Small intestine (tissue), 16 donors: Measurements from ENCODE around the gene SNF8. TPM values are rescaled to one million over a fixed set of nuclear protein-coding genes. Genes with fewer than 3 reads are reported as not detected.
A peak's percentile ranks its signal among the peaks of the same experiment; 100 is the strongest.

Experiments
- DNase-seq, 2 donors: peaks; one replicate each; pipeline versions ENCODE4 v3.0.0 to v3.0.0-alpha.2; 2013
- FAIRE-seq: peaks from 2 replicates; lab custom pipeline; 2012; peaks lifted over from hg19 to GRCh38; lab: Jason Lieb, UNC
- H3K27ac ChIP-seq, 3 donors: one replicate each; pipeline ENCODE4 v1.5.1; 2013; ENCODE audit warnings: low read length in 2 of 3, mild to moderate bottlenecking in 2 of 3, control low read depth in 1 of 3, inconsistent platforms in 1 of 3, low read depth in 1 of 3, moderate library complexity in 1 of 3
- H3K27me3 ChIP-seq, 3 donors: one replicate each; pipeline ENCODE4 v1.6.1; 2013; ENCODE audit warnings: low read length in 3 of 3, inconsistent platforms in 1 of 3; ENCODE audit not compliant: control insufficient read depth in 3 of 3, insufficient read depth in 3 of 3
- H3K36me3 ChIP-seq, 3 donors: one replicate each; pipeline ENCODE4 v1.6.1; 2013; ENCODE audit warnings: low read length in 3 of 3, inconsistent platforms in 1 of 3, low read depth in 1 of 3, mild to moderate bottlenecking in 1 of 3, moderate library complexity in 1 of 3; ENCODE audit not compliant: control insufficient read depth in 3 of 3, insufficient read depth in 2 of 3
- H3K4me1 ChIP-seq, 3 donors: one replicate each; pipeline ENCODE4 v1.6.1; 2013; ENCODE audit warnings: low read length in 2 of 3, inconsistent platforms in 1 of 3, low read depth in 1 of 3, mild to moderate bottlenecking in 1 of 3, moderate library complexity in 1 of 3; ENCODE audit not compliant: control insufficient read depth in 3 of 3, insufficient read depth in 2 of 3
- H3K4me3 ChIP-seq, 3 donors: one replicate each; pipeline ENCODE4 v1.5.1; 2013; ENCODE audit warnings: low read length in 3 of 3, control low read depth in 1 of 3, inconsistent platforms in 1 of 3, low read depth in 1 of 3, mild to moderate bottlenecking in 1 of 3, moderate library complexity in 1 of 3
- H3K9me3 ChIP-seq, 2 donors: one replicate each; pipeline ENCODE4 v1.6.1; 2013; ENCODE audit warnings: low read depth in 1 of 2, low read length in 1 of 2; ENCODE audit not compliant: control insufficient read depth in 2 of 2, insufficient read depth in 1 of 2
- WGBS, 3 donors: extraction: QIAGEN DNeasy Blood & Tissue Kit; methylation state at CpG; one replicate each; pipeline ENCODE4 v1.1.7; 2013; 5-methylcytosine and 5-hydroxymethylcytosine counted together
- long read RNA-seq, 10 donors: transcript quantifications; one replicate each; lab custom pipeline, GENCODE V29; 2026
- polyA plus RNA-seq, 4 donors: library from polyadenylated mRNA; stranded (reverse) in 3 of 4; unstranded in 1 of 4; fragments of 200-250 nt in 3 of 4; fragments of 120-200 nt in 1 of 4; gene quantifications; one replicate each; pipeline versions ENCODE4 v1.2.1 to v1.2.3, GENCODE V29; 2013
- donor health status: healthy with polysubstance abuse.
- donor health status: control.
- donor health status: control.
- donor health status: Bipolar disorder and iron deficiency.
- donor health status: healthy.

The SNF8 gene, protein sequence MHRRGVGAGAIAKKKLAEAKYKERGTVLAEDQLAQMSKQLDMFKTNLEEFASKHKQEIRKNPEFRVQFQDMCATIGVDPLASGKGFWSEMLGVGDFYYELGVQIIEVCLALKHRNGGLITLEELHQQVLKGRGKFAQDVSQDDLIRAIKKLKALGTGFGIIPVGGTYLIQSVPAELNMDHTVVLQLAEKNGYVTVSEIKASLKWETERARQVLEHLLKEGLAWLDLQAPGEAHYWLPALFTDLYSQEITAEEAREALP
- 100 to 1,000 TPM in 3 of 4 donors, 10 to 100 TPM in 1; 96.3 to 159 (median 151) TPM for polyA plus RNA-seq
- long read RNA-seq, donor 1 = 0 reads
- long read RNA-seq, donor 2, transcript SNF8-202 (8 exons, 2,319 nt) = major isoform, 16 of 20 reads
- long read RNA-seq, donor 2, partial matches to known transcripts = 0 of 20 reads
- long read RNA-seq, donor 2, other reads (novel, unspliced or antisense) = 0 of 20 reads
- long read RNA-seq, donor 3, transcript SNF8-202 (8 exons, 2,319 nt) = major isoform, 25 of 48 reads
- long read RNA-seq, donor 3, partial matches to known transcripts = 11 of 48 reads
- long read RNA-seq, donor 3, other reads (novel, unspliced or antisense) = 0 of 48 reads
- long read RNA-seq, donor 4, partial matches to known transcripts = 0 of 3 reads
- long read RNA-seq, donor 4, other reads (novel, unspliced or antisense) = 0 of 3 reads
- long read RNA-seq, donor 5, transcript SNF8-202 (8 exons, 2,319 nt) = major isoform, 12 of 23 reads
- long read RNA-seq, donor 5, partial matches to known transcripts = 8 of 23 reads
- long read RNA-seq, donor 5, other reads (novel, unspliced or antisense) = 0 of 23 reads
- long read RNA-seq, donor 6, transcript SNF8-202 (8 exons, 2,319 nt) = major isoform, 33 of 53 reads
- long read RNA-seq, donor 6, transcript SNF8-215 (3 exons, 687 nt) = minor isoform, 6 of 53 reads
- long read RNA-seq, donor 6, partial matches to known transcripts = 11 of 53 reads
- long read RNA-seq, donor 6, other reads (novel, unspliced or antisense) = 0 of 53 reads
- long read RNA-seq, donor 7, transcript SNF8-202 (8 exons, 2,319 nt) = major isoform, 67 of 112 reads
- long read RNA-seq, donor 7, transcript SNF8-203 (2 exons, 1,899 nt) = minor isoform, 6 of 112 reads
- long read RNA-seq, donor 7, transcript SNF8-201 (8 exons, 951 nt) = minor isoform, 5 of 112 reads
- long read RNA-seq, donor 7, partial matches to known transcripts = 28 of 112 reads
- long read RNA-seq, donor 7, other reads (novel, unspliced or antisense) = 0 of 112 reads
- long read RNA-seq, donor 8, partial matches to known transcripts = 0 of 4 reads
- long read RNA-seq, donor 8, other reads (novel, unspliced or antisense) = 0 of 4 reads
- long read RNA-seq, donor 9, transcript SNF8-202 (8 exons, 2,319 nt) = major isoform, 5 of 6 reads
- long read RNA-seq, donor 9, partial matches to known transcripts = 0 of 6 reads
- long read RNA-seq, donor 9, other reads (novel, unspliced or antisense) = 0 of 6 reads
- long read RNA-seq, donor 10, transcript SNF8-202 (8 exons, 2,319 nt) = major isoform, 30 of 43 reads
- long read RNA-seq, donor 10, partial matches to known transcripts = 6 of 43 reads
- long read RNA-seq, donor 10, other reads (novel, unspliced or antisense) = 0 of 43 reads

DNA sequence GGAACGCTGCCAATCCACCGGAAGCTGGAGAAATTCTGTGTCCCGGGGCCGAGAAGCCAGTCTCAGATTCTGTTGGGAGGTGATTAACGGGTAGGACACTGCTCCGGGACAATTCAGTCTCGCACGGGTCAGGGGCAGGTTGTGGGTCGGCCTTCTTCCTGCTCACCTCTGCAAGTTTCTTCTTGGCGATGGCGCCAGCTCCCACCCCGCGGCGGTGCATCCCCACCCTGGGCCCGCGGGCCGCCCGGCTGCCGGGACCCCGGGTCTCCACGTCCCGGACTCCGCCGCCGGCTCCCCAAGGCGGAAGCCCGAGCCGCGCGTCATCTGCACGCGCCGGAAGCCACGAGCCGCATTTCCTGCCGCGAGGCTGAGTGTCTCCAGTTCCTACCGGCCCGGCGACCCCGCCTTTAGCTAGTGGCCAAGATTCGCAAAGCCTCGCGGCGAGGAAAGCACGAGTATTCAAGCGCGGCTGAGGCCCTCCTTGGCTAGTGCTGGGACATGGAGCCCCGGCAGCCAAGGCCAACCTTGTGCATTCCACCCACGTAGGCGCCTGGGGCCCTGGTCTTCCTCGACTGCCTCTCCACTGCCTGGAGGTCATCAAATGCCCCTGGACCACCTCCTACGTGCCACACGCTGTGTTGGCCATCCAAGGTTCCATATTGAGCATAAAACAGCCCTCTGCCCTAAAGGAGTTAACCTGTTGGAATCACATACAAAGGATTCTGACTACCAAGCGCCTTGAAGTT lies at the start of gene SNF8:
Gene SNF8 (minus strand): TSS at position 328 of the 746 bp plus-strand sequence. CDS start 108 bp downstream, at position 220.
- Histone ChIP-seq H3K9me3 (no peaks in the 10 kb centered on the region), H3K27me3 (no peaks in the 10 kb centered on the region), H3K36me3 (peaks cover 0 to 27% (median 7%) of the 10 kb centered on the region in 3 donors), H3K4me3 (peak within 1 kb of the TSS; percentile 82 to 88 (median 87)), H3K4me1 (peaks cover 0 to 14% (median 5%) of the 10 kb centered on the region in 3 donors), H3K27ac (peak within 1 kb of the TSS; percentile 71 to 96 (median 84))
- DNase-seq (peak; percentile 88 to 97), FAIRE-seq (no peak)
- WGBS, 3 donors = 3% methylated on average over 55 of the region's 55 CpGs

DNA sequence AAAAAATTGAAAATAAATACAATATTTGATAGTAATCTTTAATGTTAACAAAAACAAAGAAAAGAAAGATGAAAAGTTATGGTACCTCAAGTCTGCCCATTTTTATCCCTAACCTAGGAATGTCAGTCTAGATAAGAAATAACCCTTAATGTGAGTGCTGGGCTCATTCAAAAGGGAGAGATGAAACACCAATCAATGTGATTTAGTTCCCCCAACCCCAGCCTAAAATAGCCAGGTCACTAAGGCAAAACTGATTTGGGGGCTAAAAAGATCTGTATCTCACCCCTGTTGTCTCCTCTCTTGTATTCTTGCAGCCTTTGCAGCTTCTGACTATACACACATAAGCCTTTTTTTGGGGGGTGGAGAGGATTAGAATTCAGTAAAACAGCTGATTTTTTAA lies 49.3 kb upstream of the SNF8 start:
- Histone ChIP-seq H3K4me1 (peaks cover 0 to 5% (median 3%) of the 10 kb centered on the region in 3 donors), H3K36me3 (no peaks in the 10 kb centered on the region), H3K4me3 (no peak overlapping the region), H3K27ac (no peak overlapping the region), H3K9me3 (no peaks in the 10 kb centered on the region), H3K27me3 (peaks cover 8 to 39% (median 35%) of the 10 kb centered on the region in 3 donors)
- FAIRE-seq (no peak), DNase-seq (no peak)

DNA sequence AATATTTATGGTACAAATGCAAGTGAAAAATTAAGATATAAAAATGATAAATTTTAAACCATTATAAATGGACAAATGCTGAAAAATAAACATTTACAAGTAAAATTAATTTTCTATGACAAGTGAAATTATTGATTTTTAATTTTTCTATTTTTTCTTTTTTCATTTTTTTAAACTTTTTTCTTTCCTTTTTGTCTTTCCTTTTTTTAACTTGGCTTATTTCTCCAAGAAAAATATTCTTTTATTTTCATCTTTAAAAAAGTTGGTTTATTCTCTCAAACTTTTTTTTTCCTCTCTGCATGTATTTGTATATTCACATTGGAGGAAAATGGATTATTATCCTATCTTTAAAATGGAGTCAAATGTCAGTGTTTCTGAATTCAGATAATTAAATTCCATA lies 48.7 kb upstream of the SNF8 start:
- DNase-seq (no peak), FAIRE-seq (peak; percentile 59)
- no peak overlapping the region for H3K27ac ChIP-seq
- no peaks in the 10 kb centered on the region for H3K9me3 ChIP-seq
- no peak overlapping the region for H3K4me3 ChIP-seq
- peaks cover 6 to 35% (median 35%) of the 10 kb centered on the region in 3 donors for H3K27me3 ChIP-seq
- no peaks in the 10 kb centered on the region for H3K36me3 ChIP-seq
- peaks cover 0 to 5% (median 3%) of the 10 kb centered on the region in 3 donors for H3K4me1 ChIP-seq

DNA sequence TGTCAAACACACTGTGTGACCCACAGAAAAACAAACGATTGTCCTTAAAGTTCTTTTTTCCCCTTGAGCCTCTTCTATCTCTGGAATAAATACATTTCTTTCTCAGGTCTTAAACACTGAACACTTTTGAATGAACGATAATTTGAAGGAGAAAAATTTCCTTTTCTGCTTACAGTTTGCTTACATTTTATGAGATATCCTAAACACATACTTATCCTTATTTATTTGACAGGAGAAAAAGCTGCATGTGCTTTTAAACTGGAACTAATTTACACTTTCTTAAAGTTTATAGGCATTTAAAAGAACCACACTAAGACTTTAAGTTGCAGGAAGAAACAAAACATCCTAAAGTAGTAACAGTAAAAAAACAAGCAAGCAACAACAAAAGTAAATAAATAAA lies 47.8 kb upstream of the SNF8 start:
- no peak overlapping the region for H3K27ac ChIP-seq
- no peaks in the 10 kb centered on the region for H3K9me3 ChIP-seq
- H3K27me3 ChIP-seq = peaks cover 3 to 38% (median 26%) of the 10 kb centered on the region in 3 donors
- WGBS, 3 donors = 53 to 61% (median 57%) methylated on average over 2 of the region's 2 CpGs
- FAIRE-seq (no peak), DNase-seq (no peak)
- H3K4me3 ChIP-seq = no peak overlapping the region
- no peaks in the 10 kb centered on the region for H3K36me3 ChIP-seq
- H3K4me1 ChIP-seq = peaks cover 0 to 3% (median 2%) of the 10 kb centered on the region in 3 donors

DNA sequence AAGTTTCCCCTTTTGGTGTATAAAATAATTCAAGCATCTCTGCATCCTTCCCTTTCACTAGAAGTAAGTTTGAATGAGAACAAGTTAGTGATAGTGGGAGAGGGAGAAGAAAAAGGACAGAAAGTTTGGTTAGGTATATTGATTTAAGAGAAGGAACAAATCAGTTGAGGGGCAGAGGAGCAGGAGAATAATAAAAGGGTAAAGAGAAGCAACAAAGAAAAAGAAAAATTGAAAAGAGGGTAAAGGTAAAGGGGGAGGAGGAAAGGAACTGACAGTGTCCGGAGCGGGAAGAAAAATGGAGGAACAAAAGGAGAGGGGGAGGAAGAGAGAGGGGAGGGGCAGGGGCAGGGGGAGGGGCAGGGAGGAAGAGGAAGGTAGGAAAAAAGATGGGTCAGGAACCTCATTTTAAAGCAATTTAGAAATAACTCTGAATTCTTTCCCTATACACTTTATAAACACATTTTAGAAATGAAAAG lies 46.3 kb upstream of the SNF8 start:
- Histone ChIP-seq H3K36me3 (no peaks in the 10 kb centered on the region), H3K27ac (no peak overlapping the region), H3K9me3 (no peaks in the 10 kb centered on the region), H3K4me1 (peaks cover 0 to 3% (median 0%) of the 10 kb centered on the region in 3 donors), H3K4me3 (no peak overlapping the region), H3K27me3 (peaks cover 0 to 33% (median 16%) of the 10 kb centered on the region in 3 donors)
- WGBS, 3 donors = 17 to 31% (median 26%) methylated on average over 2 of the region's 2 CpGs
- DNase-seq (no peak), FAIRE-seq (no peak)

DNA sequence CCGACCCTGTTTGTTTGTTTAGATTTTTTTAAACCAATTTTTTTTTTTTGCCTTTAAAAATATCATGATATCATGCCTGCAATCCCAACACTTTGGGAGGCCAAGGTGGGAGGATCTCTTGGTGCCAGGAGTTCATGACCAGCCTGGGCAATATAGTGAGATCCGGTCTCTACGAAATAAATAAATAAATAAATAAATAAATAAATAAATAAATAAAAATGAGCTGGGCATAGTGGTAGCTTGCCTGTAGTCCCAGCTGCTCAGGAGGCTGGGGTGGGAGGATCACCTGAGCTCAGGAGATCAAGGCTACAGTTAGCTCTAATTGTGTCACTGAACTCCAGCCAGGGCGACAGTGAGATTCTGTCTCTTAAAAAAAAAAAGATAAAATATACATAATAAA lies 44.5 kb upstream of the SNF8 start:
- H3K27me3 ChIP-seq = peaks cover 0 to 20% (median 10%) of the 10 kb centered on the region in 3 donors
- no peak overlapping the region for H3K4me3 ChIP-seq
- DNase-seq = no peak
- H3K36me3 ChIP-seq = no peaks in the 10 kb centered on the region
- H3K9me3 ChIP-seq = no peaks in the 10 kb centered on the region
- FAIRE-seq = no peak
- no peaks in the 10 kb centered on the region for H3K4me1 ChIP-seq
- WGBS, 3 donors = 83 to 89% (median 85%) methylated on average over 4 of the region's 4 CpGs
- H3K27ac ChIP-seq = no peak overlapping the region
